ENCODE data around the gene GUCA1C.

Gene GUCA1C

DNA sequence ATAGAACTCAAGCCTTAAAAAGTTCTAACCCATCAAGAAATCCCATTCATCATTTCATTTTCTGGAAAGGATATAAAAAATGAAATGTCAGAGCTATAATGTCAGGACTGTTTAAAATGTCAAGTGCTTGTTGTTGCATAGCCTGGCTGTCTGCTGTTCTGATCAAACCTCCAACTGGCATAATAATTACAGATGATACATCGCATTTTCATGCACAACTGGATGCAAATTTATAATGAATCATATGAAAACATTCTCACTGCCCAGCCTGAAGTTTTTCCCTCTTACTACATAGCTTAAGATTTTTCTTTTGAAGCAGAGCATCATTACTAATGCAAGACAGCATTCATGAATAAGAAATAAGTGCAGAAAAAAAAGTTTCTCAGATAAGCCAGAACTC lies 46.5 kb downstream of the GUCA1C start:
- DNase-seq (ENCODE audit: low spot score): no peak

DNA sequence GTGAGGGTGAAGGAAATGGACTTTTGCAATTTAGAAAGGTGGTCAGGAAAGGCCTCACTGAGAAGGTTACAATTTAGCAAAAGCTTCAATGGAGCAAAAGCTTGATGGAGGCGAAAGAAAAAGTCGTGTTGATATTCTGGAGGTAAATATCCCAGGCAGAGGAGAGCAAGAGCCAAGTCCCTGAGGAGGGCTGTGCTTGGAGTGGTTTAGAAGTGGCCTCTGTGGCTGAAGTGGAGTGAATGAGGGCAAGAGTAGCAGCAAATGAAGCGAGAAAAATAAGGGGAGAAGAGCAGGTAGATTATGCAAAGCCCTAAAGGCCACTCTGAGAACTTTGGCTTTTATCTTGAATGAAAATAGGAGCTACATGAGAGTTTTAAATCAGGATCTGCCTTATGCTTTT lies 54.1 kb downstream of the GUCA1C start:
- DNase-seq (ENCODE audit: low spot score): no peak

DNA sequence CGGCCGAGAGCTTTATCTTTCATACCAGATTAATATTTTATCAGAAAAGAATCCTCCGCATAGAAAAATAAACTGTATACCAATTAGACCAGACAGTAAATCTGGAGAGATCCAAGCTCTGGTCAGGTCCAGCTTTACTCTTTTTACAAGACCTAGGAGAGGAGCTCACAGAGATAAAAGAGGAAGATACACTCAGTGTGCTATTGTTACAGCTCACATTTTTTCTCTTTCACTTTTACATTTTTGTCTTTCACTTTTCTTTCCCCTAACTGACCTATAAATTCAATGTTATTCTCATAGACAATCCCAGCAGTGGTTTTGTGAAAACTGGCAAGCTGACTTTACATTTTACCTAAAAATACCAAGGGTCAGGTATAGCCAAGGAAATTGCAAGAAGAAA lies 55.8 kb downstream of the GUCA1C start:
- no peak for DNase-seq (ENCODE audit: low spot score)

DNA sequence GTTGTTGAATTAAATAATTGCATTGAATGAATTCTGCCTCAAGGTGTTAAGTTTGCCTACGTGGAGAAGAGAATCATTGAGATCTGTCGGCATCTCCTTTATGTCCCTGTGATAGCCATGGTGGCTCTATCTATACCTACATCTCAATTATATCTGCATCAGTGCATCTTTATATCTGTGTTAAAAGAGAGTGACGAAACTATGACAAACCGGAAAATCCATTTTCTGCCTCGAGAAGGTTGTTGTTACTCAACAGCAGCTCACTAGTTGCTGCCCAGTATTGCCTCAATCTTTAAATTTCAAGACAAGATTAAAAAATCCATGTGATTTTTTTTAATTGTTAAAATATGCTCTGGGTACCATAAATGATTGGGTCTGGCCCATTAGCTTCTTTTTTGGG lies 58.7 kb downstream of the GUCA1C start:
- no peak for DNase-seq (ENCODE audit: low spot score)

DNA sequence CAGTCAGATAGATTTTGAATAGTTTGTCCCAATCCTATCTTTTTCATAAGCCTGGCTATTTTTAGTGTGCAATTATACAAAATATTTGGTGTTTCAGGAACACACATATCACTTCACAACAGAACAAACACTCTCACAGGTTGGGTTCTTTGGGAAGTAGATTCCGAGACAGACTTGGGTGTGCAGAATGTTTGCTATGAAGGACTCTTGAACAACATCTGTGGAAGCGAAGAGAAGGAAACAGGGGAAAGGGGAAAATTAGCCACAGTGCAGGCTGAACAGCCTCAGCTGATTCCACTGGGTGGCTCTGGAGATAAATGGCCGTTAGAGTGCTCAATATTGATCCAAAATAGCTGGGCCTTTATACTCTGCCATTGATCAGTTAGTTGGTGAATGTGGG lies 61.8 kb downstream of the GUCA1C start:
- no peak for DNase-seq (ENCODE audit: low spot score)

DNA sequence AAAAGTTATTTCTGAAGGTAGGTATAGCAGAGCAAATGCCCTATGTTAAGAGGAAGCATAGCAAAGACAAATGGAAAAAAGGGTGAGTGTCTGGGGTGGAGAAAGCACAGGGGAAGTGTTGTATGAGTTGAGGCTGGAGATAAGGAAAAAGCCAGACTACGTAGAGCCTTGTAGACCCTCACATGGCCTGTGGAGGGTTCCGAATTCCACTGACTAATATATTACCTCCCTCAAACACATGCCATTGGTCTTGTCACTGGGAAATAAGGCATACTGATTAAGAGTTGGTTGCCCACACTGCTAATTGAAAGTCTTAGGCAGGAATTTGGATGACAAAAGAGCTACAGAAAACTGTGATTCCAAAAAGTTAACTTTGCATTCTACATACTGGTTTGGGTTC lies 65.9 kb downstream of the GUCA1C start:
- no peak for DNase-seq (ENCODE audit: low spot score)

DNA sequence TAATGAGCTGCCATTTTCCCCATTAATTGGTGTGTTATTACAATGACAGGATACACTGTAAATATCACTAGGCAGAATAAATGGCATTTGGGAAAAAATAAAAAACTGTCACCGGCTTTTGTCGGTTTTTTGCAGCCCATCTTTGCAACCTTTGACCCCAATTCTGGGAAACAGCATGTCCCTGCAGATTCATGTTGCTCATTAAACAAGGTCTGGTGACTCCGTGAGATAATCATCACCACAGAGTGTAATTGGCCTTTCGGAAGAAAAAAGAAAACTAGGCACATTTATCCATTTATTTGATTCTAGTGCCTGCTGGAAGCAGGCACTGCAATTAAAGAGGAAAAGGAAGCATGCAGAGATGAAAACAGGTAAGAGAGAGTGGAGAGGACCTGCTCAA lies 66.6 kb downstream of the GUCA1C start:
- DNase-seq (ENCODE audit: low spot score): no peak

DNA sequence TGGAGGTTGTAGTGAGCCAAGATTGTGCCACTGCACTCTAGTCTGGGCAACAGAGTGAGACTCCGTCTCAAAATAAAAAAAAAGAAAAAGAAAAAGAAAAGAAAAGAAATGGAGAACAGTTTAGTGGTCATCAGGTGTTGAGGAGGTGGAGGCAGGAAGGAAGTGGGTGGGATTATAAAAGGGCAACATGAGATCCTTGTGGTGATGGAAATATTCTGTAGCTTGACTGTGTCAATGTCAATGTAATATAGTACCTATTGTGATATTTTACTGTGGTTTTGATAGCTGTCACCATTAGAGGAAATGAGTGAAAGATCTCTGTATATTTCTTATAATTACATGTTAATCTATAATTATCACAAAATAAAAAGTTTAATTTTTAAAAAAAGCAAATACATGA lies 70.3 kb downstream of the GUCA1C start:
- no peak for DNase-seq (ENCODE audit: low spot score)

DNA sequence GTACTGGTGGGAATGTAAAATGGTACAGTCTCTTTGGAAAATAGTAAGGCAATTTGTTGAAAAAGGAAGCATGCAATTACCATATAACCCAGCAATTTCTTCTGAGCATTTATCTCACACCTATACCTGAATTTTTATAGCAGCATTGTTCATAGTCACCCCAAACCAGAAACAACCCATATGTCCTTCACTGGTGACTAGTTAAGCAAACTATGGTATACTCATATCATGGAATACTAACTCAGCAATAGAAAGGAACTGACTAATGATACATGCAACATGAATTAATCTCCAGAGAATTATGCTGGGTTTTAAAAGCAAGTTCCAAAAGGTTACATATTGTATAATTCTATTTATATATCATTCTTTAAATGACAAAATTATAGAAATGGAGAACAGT lies 70.9 kb downstream of the GUCA1C start:
- no peak for DNase-seq (ENCODE audit: low spot score)

DNA sequence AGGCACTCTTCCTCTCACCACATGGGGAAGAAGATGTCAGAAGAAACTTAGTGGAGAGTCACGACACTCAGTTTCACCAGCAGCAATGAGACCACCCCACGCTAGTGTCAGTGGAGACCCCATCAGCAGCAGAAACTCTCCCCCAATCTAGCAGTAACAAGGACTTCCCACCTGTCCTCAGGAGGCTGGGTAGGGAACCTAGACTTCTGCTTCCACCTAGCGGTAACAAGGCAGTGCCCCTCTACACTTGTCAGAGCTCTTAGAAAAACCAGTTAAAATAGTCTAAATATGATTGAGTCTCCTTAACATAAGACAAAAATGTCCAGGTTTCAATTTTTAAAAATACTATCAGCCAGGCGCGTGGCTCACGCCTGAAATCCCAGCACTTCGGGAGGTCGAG lies 73.8 kb downstream of the GUCA1C start:
- no peak for DNase-seq (ENCODE audit: low spot score)

DNA sequence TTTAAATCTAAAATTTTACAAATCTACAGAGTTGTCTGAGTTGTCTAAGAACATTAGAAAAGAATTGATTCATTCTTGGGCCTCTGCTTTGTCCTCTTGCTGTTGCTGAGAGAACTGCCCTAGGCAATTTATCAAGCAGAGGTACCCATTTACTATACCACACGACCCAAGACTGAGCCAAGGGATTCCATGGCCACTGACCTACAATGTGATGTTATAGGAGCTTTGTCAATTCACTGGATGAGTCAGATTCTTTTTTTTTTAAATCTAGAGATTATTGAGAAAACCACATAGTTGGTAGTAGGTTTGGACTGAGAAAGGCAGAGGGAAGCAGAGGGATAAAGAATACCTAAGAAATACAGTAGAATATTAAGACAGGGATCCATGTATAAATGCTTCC lies 75.8 kb downstream of the GUCA1C start:
- DNase-seq (ENCODE audit: low spot score): no peak

DNA sequence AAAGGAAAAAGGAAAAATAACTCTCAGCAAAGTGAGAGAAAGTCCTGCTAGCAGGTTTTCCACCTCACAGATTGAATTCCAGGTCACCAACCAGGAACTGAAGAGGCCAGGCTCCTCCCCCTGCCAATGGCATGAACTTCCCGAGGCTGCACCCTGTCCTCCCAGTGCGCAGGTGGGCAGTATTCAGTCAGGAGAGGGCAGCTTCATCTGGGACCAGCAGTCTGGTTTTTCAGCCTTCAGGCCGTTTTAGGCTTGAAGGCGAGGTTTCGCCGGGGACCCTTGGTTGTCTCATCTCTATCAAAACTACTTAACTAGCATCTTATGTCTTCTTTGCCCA lies 89.9 kb downstream of the GUCA1C start:
- DNase-seq (ENCODE audit: low spot score): no peak

DNA sequence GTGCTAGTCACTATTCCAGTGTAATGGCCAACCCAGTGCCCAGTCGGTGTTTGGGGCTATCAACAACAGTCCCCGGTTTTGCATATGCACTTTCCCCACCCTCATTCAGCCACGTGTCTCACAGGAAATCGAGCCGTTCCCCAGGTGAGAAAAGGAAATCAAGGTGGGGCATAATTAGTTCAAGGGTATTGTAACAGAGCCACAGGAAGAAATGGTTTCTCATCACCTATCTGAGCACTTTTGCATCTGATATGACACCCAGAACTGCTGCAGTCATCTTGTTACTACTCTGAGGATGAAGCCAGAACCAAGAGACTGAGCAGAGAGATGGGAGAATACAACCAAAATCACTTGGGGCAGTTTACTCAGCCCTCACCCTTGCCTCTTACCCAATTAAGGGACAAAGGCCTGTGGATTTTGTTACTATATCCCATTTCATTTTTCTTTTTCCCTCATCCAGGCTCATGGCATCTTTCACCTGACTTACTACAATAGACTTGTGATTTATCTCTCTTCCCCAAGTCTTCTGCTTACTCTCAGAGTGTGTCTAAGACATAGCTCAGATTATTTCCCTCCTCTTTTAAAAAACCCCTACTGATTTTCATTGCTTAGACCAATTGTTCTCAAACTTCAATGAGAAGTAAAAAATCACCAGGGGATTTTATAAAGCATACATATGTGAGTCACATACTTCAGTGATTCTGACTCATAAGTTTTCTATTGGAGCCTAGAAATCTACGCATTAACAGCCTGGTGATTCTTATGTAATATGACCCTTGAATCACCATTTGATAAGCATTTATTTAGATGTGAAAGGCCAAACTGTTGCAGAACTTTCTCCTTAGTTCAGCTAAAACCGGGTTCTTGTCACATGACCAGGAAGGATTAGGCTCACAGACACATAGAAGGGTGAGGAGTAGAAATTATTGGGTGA lies 90.5 kb downstream of the GUCA1C start:
- DNase-seq (ENCODE audit: low spot score): peak; percentile 82

DNA sequence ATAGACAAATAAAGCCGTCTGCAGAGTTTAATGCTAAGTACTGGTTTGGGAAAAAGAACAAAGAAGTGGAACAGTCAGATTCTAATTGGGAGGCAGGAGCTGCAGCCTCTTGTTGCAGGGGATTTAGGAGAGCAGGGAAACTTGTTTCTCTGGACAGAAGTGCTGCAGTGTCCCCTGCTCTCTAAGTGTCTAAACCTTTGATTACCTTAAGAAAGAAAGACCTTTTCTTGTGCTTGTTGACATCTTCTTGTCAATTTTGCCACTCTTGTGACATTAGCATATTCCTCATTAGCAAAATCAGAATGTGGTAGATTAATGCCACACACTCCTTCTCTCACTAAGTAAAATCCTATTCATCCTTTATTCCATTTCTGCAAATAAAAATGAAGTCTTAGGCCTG lies 92.3 kb downstream of the GUCA1C start:
- no peak for DNase-seq (ENCODE audit: low spot score)

Measured in RKO (cell line).